Measurements from ENCODE around the gene CLDN2. TPM values are rescaled to one million over a fixed set of nuclear protein-coding genes. Genes with fewer than 3 reads are reported as not detected.

CLDN2 gene
- total and polyA plus RNA-seq, 4 donors: 0.37 to 25.5 (median 20.7) TPM

Other genes starting within 250 kb of the CLDN2 start
- 10 to 100 TPM; 47.4 to 60.4 TPM for gene RNF128, start 193.7 kb upstream of the CLDN2 start, total RNA-seq
- gene RNF128, start 193.7 kb upstream of the CLDN2 start, polyA plus RNA-seq: 10 to 100 TPM; 23.1 to 39.5 TPM
- 10 to 100 TPM in 1 of 2 donors, 1 to 10 TPM in 1; 5.6 to 12.1 TPM for gene TBC1D8B, start 117.7 kb upstream of the CLDN2 start, total RNA-seq
- 1 to 10 TPM; 3.7 to 3.9 TPM for gene TBC1D8B, start 117.7 kb upstream of the CLDN2 start, polyA plus RNA-seq
- gene RIPPLY1, start 17.1 kb upstream of the CLDN2 start, total RNA-seq: 1 to 10 TPM in 1 of 2 donors, not detected in 1; 1.2 TPM
- gene RIPPLY1, start 17.1 kb upstream of the CLDN2 start, polyA plus RNA-seq: 1 to 10 TPM; 3.0 TPM
- 10 to 100 TPM in 1 of 2 donors, 1 to 10 TPM in 1; 5.8 to 11.0 TPM for gene MORC4, start 79.8 kb downstream of the CLDN2 start, total RNA-seq
- gene MORC4, start 79.8 kb downstream of the CLDN2 start, polyA plus RNA-seq: 10 to 100 TPM in 1 of 2 donors, 1 to 10 TPM in 1; 6.7 to 10.1 TPM
- 10 to 100 TPM in 1 of 2 donors, 1 to 10 TPM in 1; 9.7 to 17.6 TPM for gene RBM41, start 198.4 kb downstream of the CLDN2 start, total RNA-seq
- 10 to 100 TPM in 1 of 2 donors, 1 to 10 TPM in 1; 3.3 to 10.2 TPM for gene RBM41, start 198.4 kb downstream of the CLDN2 start, polyA plus RNA-seq

Measured in liver (tissue), 4 donors.